ENCODE results near the gene LBX2.

The LBX2 gene

DNA sequence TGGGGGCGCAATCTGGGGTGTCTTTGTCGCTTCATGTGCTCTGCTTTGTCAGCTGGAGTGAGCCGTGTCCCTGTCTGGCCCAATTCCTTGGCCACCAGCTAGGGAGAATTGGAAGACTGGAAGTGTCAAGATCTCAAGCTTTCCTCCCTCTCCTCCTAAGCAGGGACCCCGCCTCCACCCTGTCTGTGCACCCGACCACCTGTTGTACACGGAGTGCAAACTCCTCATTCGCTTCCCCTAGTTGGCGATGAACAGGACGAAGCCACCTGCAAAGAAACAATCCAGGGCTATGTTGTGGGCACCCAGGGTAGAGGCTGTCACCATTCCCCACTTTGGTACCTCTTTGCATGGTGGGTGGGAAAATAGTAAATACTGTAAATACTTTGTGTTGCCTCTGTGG lies 28.3 kb upstream of the LBX2 start:
- no peak for DNase-seq (ENCODE audit: low read depth)
- TF ChIP-seq MYC (IDR thresholded peaks at IDR 0.05; ENCODE audit: low read depth, low read length) (no peak), MAX (IDR thresholded peaks at IDR 0.05; ENCODE audit: low read depth, low read length) (no peak), POLR2A (IDR thresholded peaks at IDR 0.05; ENCODE audit: extremely low read depth, insufficient read length) (no peak)
- TF ChIP-seq, protein P1, sequence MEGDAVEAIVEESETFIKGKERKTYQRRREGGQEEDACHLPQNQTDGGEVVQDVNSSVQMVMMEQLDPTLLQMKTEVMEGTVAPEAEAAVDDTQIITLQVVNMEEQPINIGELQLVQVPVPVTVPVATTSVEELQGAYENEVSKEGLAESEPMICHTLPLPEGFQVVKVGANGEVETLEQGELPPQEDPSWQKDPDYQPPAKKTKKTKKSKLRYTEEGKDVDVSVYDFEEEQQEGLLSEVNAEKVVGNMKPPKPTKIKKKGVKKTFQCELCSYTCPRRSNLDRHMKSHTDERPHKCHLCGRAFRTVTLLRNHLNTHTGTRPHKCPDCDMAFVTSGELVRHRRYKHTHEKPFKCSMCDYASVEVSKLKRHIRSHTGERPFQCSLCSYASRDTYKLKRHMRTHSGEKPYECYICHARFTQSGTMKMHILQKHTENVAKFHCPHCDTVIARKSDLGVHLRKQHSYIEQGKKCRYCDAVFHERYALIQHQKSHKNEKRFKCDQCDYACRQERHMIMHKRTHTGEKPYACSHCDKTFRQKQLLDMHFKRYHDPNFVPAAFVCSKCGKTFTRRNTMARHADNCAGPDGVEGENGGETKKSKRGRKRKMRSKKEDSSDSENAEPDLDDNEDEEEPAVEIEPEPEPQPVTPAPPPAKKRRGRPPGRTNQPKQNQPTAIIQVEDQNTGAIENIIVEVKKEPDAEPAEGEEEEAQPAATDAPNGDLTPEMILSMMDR (IDR thresholded peaks at IDR 0.05; ENCODE audit: low read depth, low read length): no peak
- peak overlapping the region; percentile 99 for H3K4me3 ChIP-seq (ENCODE audit: low read depth, low read length)

DNA sequence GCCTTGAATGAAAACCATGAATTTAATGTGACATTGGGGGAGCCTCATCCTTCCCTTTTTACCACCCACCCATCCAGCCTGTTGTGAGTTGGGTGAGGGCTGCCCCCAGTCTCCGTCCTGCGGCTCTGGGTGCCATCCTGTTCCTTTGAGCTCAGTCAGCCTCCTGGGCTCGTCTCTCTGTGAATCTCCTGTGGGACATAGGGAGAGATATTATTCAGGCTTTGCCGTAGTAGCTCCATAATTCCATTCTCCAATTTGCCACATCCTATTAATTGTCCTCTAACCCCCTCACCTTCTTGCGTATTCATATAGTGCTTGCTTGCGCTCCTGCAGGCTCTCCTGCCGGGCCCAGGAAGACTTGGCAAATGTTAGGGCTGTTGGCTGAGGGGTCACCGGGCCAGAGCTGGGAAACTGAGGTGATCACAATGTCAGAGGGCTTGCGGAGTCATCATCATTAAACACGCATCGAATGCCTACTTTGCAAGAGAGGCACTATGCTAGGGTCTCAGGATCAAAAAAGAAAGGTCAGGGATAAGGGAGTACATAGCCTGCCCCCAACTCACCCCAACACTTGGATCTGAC lies 27.3 kb upstream of the LBX2 start:
- H3K4me3 ChIP-seq (ENCODE audit: low read depth, low read length): no peak overlapping the region
- DNase-seq (ENCODE audit: low read depth): no peak
- TF ChIP-seq MAX (IDR thresholded peaks at IDR 0.05; ENCODE audit: low read depth, low read length): no peak
- TF ChIP-seq POLR2A (IDR thresholded peaks at IDR 0.05; ENCODE audit: extremely low read depth, insufficient read length): no peak
- no peak for TF ChIP-seq MYC (IDR thresholded peaks at IDR 0.05; ENCODE audit: low read depth, low read length)
- TF ChIP-seq, protein P1 (IDR thresholded peaks at IDR 0.05; ENCODE audit: low read depth, low read length): no peak

DNA sequence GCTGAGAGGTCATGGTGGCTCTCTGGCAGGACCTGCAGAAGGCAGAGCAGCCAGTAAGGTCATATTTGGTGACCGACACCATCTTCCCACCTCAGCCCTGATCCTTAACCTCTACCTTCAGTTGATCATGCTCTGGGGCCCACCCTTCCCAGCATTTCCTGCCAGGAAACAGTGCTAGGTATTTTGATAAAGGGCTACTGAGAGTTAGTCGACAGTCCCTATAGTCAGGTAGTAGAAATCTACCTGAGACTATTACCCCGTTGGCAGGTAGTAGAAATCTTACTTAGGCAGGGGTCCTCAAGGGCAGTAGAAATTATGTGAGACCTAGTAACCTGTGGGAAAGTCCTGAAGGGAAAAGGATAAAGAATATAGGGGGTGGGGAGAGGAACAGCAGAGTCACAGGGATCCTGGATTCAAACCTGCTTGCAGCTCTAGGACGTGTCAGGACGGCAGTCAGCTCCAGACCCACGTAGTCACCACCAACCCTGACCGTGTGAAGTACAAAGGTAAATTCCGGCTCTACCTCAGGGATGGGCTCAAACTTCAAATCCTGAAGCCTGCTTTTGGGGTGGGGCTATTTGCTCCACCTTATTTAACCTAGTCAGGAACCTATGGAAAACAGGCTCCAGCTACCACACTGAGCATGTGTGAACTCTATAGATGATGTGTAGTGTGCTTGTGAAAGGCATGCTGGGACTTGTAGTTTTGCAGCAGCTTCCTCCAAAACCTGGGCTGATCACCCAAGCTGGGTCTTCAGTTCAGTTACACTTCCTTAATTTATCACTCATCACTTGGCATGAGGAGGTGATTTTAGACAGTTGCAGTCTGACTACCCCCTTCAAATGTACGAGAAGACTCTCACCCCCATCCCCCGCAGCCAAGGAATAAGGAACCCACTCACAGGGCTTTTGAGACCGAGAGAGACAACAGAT lies 26.6 kb upstream of the LBX2 start, which contains the start of gene DQX1:
DQX1 (minus strand) TSS at position 515 of the 932 bp plus-strand sequence; CDS start at position 13, 502 bp downstream.
- no peak for TF ChIP-seq POLR2A (IDR thresholded peaks at IDR 0.05; ENCODE audit: extremely low read depth, insufficient read length)
- TF ChIP-seq MYC (IDR thresholded peaks at IDR 0.05; ENCODE audit: low read depth, low read length): peak; percentile 28; the same call in 1 of the 2 replicates
- TF ChIP-seq, protein P1 (IDR thresholded peaks at IDR 0.05; ENCODE audit: low read depth, low read length): no peak
- peak; percentile 56 for TF ChIP-seq MAX (IDR thresholded peaks at IDR 0.05; ENCODE audit: low read depth, low read length)
- no peak within 1 kb of the TSS for H3K4me3 ChIP-seq (ENCODE audit: low read depth, low read length)
- DNase-seq (ENCODE audit: low read depth): peak; percentile 82

DNA sequence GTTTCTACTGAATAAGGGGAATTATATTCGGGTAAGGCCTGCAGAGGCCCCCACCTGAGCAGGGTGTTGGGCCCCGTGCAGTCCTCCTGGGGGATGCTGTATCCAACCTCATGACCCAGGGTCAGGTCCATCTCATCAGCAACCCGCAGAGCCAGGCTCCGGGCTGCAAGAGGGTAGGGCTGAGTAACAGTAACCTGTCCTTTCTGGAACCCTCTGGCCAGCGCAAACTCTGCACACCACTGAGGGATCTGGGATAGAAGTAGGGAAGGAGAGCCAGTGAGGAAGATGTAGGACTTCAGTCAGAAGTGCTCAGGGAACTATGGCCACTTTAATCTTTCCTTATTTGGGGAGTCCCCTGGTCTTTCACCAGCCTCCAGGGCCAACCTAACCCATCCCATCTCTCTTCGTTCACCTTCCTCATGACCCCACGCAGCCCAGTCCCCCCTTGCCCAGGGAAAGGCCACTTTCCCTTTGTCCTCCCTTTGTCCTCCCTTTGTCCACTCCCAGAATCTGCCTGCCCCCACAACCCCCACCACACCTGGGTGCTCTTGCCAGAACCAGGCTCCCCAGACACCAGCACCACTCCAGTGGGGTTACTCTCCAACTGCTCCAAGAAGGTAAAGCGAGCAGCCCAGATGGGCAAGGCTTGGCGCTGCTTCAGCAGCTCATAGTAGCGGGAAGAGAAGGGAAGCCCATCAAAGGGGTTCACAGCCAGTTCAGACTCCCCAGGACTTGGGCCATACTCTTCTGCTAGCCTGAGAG lies 25.7 kb upstream of the LBX2 start:
- no peak for DNase-seq (ENCODE audit: low read depth)
- TF ChIP-seq, protein P1 (IDR thresholded peaks at IDR 0.05; ENCODE audit: low read depth, low read length): no peak
- TF ChIP-seq POLR2A (IDR thresholded peaks at IDR 0.05; ENCODE audit: extremely low read depth, insufficient read length) (no peak), MYC (IDR thresholded peaks at IDR 0.05; ENCODE audit: low read depth, low read length) (no peak), MAX (IDR thresholded peaks at IDR 0.05; ENCODE audit: low read depth, low read length) (no peak)
- H3K4me3 ChIP-seq (ENCODE audit: low read depth, low read length): no peak overlapping the region

GRCh38 chr2:74524005-74524404 lies 24.6 kb upstream of the LBX2 start:
- H3K4me3 ChIP-seq (ENCODE audit: low read depth, low read length): no peak overlapping the region
- no peak for DNase-seq (ENCODE audit: low read depth)
- TF ChIP-seq, protein P1 (IDR thresholded peaks at IDR 0.05; ENCODE audit: low read depth, low read length): no peak
- TF ChIP-seq MAX (IDR thresholded peaks at IDR 0.05; ENCODE audit: low read depth, low read length) (no peak), MYC (IDR thresholded peaks at IDR 0.05; ENCODE audit: low read depth, low read length) (no peak), POLR2A (IDR thresholded peaks at IDR 0.05; ENCODE audit: extremely low read depth, insufficient read length) (no peak)
